ENCODE measurements around the gene ZP2.

DNA sequence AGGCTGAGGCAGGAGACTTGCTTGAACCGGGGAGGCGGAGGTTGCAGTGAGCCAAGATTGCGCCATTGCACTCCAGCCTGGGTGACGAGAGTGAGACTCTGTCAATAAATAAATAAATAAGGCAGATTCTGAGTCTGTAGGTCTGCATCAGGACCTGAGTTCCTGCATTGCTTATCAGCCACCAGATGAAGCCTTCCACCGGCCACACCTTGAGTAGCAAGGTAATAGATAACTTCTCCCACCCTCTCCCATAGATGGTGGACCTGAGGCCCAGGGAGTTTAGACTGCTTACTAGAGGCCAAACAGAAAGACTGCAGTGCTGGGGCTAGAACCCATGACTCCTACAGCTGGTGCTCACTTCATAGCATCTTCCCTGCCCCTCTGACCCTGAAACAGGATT is 22.1 kb downstream of the ZP2 start:
- TF ChIP-seq, protein P1, sequence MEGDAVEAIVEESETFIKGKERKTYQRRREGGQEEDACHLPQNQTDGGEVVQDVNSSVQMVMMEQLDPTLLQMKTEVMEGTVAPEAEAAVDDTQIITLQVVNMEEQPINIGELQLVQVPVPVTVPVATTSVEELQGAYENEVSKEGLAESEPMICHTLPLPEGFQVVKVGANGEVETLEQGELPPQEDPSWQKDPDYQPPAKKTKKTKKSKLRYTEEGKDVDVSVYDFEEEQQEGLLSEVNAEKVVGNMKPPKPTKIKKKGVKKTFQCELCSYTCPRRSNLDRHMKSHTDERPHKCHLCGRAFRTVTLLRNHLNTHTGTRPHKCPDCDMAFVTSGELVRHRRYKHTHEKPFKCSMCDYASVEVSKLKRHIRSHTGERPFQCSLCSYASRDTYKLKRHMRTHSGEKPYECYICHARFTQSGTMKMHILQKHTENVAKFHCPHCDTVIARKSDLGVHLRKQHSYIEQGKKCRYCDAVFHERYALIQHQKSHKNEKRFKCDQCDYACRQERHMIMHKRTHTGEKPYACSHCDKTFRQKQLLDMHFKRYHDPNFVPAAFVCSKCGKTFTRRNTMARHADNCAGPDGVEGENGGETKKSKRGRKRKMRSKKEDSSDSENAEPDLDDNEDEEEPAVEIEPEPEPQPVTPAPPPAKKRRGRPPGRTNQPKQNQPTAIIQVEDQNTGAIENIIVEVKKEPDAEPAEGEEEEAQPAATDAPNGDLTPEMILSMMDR (IDR thresholded peaks at IDR 0.05) = no peak
- no peak for TF ChIP-seq ZFX (IDR thresholded peaks at IDR 0.05; ENCODE audit: borderline replicate concordance)
